WERI-Rb-1 (cell line): ENCODE results near the gene NOTUM.
"Not testable (repeated sequence)": the region's sequence is repeated elsewhere in the genome, so short reads cannot be mapped to it uniquely, and the experiment has no call there.

ENCODE experiments used
- DNase-seq: peaks from one replicate; pipeline ENCODE4 v3.0.0-alpha.2; 2020
- H3K27ac ChIP-seq: fragments of 250-450 bp; sonication (Bioruptor Pico); 2 replicates; pipeline ENCODE4 v1.5.1; 2020; ENCODE audit warnings: mild to moderate bottlenecking, moderate library complexity
- H3K27me3 ChIP-seq: fragments of 250-450 bp; sonication (Bioruptor Pico); 2 replicates; pipeline ENCODE4 v1.5.1; 2021; ENCODE audit warnings: mild to moderate bottlenecking, low read depth, moderate library complexity; ENCODE audit not compliant: insufficient read depth, severe bottlenecking
- H3K36me3 ChIP-seq: fragments of 250-450 bp; sonication (Bioruptor Pico); 2 replicates; pipeline ENCODE4 v1.5.1; 2020; ENCODE audit warnings: mild to moderate bottlenecking, moderate library complexity
- H3K4me3 ChIP-seq: 2 replicates; pipeline ENCODE4 v1.5.1; 2011; ENCODE audit warnings: low read depth, mild to moderate bottlenecking, control low read depth, low read length
- H3K9me3 ChIP-seq: fragments of 250-450 bp; sonication (Bioruptor Pico); 2 replicates; pipeline ENCODE4 v1.5.1; 2021; ENCODE audit warnings: mild to moderate bottlenecking, moderate library complexity; ENCODE audit not compliant: severe bottlenecking
- TF ChIP-seq, protein P1 (sequence below): IDR thresholded peaks from 2 replicates; pipeline ENCODE4 v1.5.1; 2011; ENCODE audit warnings: low read depth, mild to moderate bottlenecking, control low read depth, inconsistent platforms, low read length

Gene NOTUM

DNA sequence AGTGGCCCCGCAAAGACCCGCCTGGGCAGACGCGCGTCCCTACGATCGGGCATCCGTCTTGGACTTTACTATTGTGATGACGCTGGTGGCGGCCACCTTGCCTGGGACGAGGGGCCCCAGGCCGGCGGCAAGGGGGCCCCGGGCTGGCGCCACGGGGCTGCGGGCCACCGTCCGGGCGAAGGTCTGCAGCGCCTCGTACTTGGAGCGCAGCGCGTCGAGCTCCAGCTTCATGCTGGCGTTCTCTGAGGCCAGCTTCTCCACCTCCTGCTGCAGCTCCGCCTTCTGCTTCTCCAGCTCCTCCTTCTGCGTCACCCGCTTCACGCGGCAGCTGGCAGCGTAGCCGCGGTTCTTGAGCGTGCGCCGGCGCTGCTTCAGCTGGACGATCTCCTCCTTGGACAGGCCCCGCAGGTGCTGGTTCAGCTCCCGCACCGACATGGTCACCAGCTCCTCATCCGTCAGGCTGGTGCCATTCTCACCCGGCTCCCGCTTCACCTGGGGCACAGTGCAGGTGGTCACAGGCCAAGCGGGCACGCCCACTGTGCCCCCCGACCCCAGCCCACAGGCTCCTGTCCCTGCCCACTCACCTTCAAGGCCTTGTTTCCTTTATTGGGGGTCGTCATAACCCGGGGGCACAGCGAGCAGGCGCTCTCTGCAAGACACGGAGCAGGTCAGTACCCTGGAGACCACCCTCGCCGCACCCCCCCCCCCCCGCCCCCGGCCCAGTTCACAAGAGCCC lies 38.3 kb downstream of the NOTUM start:
- Histone ChIP-seq H3K36me3 (peaks cover 35% of the 10 kb centered on the region), H3K9me3 (no peaks in the 10 kb centered on the region), H3K27ac (peak overlapping the region; percentile 67), H3K4me3 (peak overlapping the region; percentile 34; the same call in 1 of the 2 replicates), H3K27me3 (no peaks in the 10 kb centered on the region)
- no peak for DNase-seq
- TF ChIP-seq, protein P1, sequence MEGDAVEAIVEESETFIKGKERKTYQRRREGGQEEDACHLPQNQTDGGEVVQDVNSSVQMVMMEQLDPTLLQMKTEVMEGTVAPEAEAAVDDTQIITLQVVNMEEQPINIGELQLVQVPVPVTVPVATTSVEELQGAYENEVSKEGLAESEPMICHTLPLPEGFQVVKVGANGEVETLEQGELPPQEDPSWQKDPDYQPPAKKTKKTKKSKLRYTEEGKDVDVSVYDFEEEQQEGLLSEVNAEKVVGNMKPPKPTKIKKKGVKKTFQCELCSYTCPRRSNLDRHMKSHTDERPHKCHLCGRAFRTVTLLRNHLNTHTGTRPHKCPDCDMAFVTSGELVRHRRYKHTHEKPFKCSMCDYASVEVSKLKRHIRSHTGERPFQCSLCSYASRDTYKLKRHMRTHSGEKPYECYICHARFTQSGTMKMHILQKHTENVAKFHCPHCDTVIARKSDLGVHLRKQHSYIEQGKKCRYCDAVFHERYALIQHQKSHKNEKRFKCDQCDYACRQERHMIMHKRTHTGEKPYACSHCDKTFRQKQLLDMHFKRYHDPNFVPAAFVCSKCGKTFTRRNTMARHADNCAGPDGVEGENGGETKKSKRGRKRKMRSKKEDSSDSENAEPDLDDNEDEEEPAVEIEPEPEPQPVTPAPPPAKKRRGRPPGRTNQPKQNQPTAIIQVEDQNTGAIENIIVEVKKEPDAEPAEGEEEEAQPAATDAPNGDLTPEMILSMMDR = no peak

DNA sequence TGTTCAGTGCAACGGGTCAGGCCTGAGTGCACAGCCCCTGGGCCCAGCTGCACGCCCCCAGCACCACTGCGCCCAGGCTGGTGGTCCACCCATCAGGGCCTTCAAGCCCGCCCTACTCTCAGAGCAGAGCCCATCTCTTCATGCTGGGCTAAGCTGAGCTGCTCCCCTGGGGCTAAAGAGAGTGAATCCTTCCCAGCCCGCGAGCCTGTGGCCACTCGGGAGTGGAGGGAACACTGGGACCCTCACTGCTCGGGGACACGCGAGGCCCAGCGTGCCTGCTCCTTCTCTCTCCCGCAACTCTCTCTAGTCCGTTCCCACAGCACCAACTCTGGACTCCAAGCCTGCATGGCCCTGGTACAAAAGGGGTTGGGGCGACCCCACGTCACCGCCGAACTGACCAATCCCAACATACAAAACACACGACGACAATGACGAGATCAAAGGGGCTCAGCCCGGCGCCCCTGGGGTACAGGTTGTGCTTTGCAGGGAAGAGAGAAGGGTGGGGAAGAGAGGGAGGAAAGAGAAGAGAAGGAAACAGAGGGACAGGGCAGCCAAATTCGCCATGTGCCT lies 38.9 kb downstream of the NOTUM start:
- H3K9me3 ChIP-seq = no peaks in the 10 kb centered on the region
- peaks cover 35% of the 10 kb centered on the region for H3K36me3 ChIP-seq
- no peak overlapping the region for H3K4me3 ChIP-seq
- TF ChIP-seq, protein P1 = no peak
- no peak overlapping the region for H3K27ac ChIP-seq
- no peaks in the 10 kb centered on the region for H3K27me3 ChIP-seq
- DNase-seq = no peak

DNA sequence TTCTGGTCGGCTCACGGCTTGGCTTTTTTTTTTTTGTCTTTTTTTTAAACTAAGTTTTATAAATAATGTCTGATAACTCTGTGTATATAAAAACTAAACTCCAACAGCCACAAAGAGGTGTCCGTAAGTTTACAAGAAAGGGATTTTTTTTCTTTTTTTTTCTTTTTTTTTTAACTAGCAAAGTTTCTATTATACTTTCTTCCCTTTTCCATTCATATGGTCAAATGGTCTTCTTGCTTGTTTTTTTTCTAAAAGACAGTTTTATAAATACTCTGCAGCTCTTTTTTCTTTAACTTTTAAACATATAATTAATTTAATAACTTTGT lies 39.5 kb downstream of the NOTUM start:
- TF ChIP-seq, protein P1 = no peak
- no peak overlapping the region for H3K27ac ChIP-seq
- H3K36me3 ChIP-seq = peaks cover 39% of the 10 kb centered on the region
- H3K27me3 ChIP-seq = no peaks in the 10 kb centered on the region
- no peak for DNase-seq
- H3K9me3 ChIP-seq = no peaks in the 10 kb centered on the region
- H3K4me3 ChIP-seq = no peak overlapping the region

DNA sequence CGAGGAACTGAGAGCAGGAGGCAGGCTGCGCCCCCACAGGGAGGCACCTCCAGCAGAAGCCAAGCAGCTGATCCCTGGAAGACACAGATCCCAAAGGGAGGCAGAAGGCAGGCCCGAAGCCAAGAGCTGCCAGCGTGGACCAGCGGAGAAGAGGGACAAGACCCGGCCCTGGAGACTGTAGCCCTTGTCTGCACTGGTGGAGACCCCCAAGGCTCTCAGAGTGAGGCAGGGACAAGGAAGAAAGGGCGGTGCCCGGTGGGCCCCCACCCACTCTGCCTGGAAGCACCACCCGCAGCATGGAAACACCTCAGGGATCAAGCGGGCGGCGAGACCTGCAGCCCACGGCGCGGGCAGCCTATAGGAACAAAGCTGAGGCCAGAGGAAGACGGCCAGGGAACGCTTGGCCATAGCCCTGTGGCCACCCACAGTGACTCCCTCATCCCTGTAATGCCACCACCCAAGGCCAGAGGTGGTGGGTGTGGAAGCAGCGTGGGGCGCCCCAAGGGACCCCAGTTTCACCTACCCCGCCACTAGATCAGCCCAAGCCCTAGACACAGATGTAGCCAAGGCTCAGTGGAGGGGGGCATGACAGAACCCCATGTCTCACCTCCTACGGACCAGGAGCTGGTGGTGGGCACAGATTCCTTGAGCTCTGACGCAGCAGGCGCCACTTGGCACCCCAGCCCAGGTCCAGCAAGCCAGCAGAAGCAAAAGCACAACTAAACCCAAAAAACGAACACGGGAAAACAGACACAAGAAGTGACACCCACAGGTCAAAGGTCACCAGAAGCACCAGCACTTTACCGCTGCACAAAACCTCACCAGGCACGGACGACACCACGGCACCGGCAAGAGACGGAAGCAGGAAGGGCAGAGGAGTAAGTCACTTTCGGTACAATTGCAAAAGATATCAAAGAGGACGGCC lies 40.1 kb downstream of the NOTUM start:
- DNase-seq = no peak
- H3K27me3 ChIP-seq = no peaks in the 10 kb centered on the region
- TF ChIP-seq, protein P1 = no peak
- H3K9me3 ChIP-seq = no peaks in the 10 kb centered on the region
- H3K4me3 ChIP-seq = no peak overlapping the region
- no peak overlapping the region for H3K27ac ChIP-seq
- peaks cover 44% of the 10 kb centered on the region for H3K36me3 ChIP-seq

DNA sequence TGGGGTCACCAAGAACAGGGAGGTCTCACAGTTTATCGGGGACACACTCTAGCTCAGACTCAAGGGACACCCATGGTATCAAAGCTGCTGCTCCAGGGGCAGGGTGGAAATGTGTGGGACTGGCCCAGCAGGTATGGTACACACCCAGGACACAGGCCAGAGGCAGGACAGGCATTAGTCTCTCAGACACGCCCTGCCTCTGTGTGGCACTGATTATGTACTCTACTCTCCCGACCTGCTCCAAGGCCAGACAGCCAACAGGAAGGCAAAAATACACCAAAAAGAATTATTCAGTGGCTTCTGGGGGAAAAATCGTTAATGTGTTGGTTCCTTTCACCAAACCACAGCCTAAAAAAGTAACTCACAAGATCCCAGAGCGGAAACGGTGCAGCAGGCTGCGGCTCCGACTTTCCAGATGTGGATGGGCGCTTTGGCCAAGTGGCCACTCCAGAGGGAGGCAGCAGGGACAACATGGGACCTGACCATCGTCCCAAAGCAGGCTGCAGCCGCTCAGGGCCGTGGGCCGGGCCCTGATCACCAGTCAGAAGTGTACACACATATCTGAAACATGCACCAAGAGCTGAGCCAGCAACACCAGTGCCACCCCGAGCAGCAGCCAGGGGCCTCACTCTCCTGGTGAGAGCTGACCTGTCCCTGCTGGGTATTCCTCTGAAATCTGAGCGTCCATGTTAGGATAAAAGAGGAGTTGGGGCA lies 42.0 kb downstream of the NOTUM start:
- no peaks in the 10 kb centered on the region for H3K9me3 ChIP-seq
- no peak overlapping the region for H3K27ac ChIP-seq

DNA sequence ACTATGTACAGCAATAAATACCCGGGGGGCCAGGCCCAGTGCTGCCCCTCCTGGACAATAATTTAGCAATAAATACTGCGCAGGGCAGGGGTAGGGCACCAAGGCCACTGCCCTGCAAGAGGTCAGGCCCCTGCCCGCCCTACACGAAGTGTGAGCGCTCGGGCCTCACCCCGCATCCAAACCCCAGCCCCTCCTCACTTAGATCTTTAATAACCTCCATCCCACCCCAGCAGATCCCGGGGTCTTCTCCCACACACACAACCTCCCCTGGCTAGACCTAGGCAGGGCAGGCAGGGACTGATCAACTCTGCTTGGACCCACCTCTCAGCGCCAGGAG lies 42.7 kb downstream of the NOTUM start:
- H3K27ac ChIP-seq, H3K9me3 ChIP-seq, DNase-seq, H3K27me3 ChIP-seq: not testable (repeated sequence)
- peaks cover 70% of the 10 kb centered on the region for H3K36me3 ChIP-seq
- peak overlapping the region; percentile 55; the same call in 1 of the 2 replicates for H3K4me3 ChIP-seq

More for the DNA sequence above, 42.0 kb downstream of the NOTUM start:
- TF ChIP-seq, protein P1 = no peak
- Histone ChIP-seq H3K4me3 (no peak overlapping the region), H3K27me3 (no peaks in the 10 kb centered on the region), H3K36me3 (peaks cover 63% of the 10 kb centered on the region)
- DNase-seq = no peak
